Measurements from ENCODE around the gene XRCC1.
"Not testable (repeated sequence)": the region's sequence is repeated elsewhere in the genome, so short reads cannot be mapped to it uniquely, and the experiment has no call there.

XRCC1 gene

DNA sequence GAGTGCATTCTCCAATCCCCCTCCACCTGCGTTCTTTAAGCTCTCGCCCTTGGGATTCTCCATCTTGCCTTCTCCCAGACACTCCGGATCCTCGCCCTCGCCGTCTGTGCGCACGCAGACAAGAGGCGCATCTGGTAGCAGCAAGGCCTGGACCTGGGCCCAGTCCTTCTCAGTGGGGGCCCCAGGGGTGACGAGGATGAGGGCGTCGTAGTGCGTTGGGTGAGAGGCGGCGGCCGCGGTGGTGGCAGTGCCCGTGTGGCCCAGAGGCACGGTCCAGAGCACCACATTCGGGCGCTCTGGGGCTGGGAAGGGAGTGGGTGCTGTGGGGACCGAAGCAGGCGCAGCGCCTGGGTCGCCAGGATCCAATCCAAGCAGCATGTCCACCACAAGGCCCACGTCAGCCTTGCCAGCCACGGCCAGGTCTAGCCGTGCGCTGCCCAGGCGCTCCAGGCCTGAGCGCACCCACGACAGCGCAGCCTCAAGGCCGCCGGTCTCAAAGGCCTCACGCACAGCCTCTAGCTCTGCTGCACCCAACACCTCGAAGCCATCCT lies 17.5 kb upstream of the XRCC1 start:
- TF ChIP-seq, protein P1, sequence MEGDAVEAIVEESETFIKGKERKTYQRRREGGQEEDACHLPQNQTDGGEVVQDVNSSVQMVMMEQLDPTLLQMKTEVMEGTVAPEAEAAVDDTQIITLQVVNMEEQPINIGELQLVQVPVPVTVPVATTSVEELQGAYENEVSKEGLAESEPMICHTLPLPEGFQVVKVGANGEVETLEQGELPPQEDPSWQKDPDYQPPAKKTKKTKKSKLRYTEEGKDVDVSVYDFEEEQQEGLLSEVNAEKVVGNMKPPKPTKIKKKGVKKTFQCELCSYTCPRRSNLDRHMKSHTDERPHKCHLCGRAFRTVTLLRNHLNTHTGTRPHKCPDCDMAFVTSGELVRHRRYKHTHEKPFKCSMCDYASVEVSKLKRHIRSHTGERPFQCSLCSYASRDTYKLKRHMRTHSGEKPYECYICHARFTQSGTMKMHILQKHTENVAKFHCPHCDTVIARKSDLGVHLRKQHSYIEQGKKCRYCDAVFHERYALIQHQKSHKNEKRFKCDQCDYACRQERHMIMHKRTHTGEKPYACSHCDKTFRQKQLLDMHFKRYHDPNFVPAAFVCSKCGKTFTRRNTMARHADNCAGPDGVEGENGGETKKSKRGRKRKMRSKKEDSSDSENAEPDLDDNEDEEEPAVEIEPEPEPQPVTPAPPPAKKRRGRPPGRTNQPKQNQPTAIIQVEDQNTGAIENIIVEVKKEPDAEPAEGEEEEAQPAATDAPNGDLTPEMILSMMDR (IDR thresholded peaks at IDR 0.05; ENCODE audit: low read depth, low read length): no peak
- no peak for DNase-seq (ENCODE audit: extremely low read depth, low read depth)

DNA sequence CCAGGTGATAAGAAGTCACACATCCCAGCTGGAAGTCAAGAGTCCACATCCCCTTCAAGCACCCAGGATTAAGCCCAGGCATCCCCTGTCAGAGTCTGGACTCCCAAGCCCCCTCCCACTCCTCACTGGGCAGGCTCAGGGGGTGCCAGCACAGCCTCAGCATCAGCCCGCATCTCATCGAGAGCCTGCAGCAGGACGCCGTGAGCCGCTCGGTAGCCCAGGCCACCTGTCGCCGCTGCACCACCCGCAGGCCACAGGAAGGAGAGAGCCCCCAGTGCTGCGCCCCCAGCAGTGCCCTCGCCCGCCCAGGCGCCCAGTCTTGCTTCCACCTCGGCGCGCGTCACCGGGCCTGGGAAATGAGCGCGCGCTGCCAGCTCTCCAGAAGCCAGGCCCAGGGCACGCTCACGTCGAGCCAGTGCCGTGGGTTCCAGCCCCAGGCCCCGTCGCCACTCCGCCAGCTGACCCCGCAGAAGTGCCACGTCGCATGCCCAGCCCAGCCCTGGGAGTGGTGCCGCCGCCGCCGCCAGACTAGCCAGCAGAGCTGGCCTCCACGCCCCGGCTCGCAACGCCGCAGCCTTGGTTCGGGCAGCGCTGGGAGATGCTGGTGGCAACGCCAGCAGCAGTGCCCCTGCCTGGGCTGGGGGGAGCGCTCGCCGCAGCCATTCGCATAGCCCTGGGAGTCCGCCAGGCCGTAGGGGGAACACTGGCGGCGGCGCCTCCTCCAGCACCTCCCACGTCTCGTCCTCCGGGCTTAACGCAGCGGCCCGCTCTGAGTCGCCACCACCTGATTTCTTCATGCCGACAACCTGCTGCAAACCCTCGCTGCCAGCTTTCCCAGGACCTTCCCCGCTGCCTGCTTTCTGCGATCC lies 16.8 kb upstream of the XRCC1 start:
- no peak for DNase-seq (ENCODE audit: extremely low read depth, low read depth)
- TF ChIP-seq, protein P1 (IDR thresholded peaks at IDR 0.05; ENCODE audit: low read depth, low read length): no peak

DNA sequence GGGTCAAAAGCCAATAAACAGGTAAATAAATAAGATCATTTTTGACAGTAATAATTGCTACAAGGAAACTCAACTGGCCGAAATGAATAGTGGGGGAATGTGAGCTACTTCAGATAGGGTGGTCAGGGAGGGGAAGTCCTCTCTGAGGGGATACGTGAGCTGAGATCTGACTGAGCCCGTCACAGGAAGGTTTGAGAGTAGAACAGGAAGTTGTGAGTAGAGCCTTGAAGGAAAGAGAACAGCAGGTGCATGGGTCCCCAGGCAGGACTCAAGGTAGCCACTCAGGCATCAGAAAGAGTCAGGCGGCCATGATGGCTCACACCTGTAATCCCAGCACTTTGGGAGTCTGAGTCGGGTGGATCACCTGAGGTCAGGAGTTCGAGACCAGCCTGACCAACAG lies 14.4 kb upstream of the XRCC1 start:
- no peak for DNase-seq (ENCODE audit: extremely low read depth, low read depth)
- TF ChIP-seq, protein P1 (IDR thresholded peaks at IDR 0.05; ENCODE audit: low read depth, low read length): no peak

DNA sequence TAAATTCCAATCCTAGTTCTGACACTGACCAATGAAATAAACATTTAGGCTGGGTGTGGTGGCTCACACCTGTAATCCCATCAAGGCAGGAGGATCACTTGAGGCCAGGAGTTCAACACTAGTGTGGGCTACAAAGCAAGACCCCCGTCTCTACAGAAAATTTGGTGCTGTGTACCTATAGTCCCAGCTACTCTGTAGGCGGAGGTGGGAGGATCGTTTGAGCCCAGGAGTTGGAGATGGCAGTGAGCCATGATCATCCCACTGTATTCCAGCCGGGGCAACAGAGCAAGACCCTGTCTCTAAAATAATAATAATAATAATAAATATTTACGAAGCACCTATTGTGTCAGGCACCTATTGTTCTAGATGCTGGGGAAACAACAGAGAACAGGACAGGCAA lies 13.9 kb upstream of the XRCC1 start:
- no peak for DNase-seq (ENCODE audit: extremely low read depth, low read depth)
- TF ChIP-seq, protein P1 (IDR thresholded peaks at IDR 0.05; ENCODE audit: low read depth, low read length): no peak

DNA sequence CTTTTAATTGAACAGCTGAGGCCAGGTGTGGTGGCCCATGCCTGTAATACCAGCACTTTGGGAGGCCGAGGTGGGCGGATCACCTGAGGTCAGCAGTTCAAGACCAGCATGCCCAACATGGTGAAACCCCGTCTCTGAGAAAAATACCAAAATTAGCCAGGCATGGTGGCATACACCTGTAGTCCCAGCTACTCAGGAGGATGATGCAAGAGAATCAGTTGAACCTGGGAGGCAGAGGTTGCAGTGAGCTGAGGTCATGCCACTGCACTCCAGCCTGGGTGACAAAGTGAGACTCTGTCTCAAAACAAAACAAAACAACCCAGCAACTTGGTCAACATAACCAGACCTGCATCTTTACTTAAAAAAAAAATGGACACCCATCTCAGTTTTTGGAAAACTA lies 11.7 kb upstream of the XRCC1 start:
- not testable (repeated sequence) for DNase-seq (ENCODE audit: extremely low read depth, low read depth)

DNA sequence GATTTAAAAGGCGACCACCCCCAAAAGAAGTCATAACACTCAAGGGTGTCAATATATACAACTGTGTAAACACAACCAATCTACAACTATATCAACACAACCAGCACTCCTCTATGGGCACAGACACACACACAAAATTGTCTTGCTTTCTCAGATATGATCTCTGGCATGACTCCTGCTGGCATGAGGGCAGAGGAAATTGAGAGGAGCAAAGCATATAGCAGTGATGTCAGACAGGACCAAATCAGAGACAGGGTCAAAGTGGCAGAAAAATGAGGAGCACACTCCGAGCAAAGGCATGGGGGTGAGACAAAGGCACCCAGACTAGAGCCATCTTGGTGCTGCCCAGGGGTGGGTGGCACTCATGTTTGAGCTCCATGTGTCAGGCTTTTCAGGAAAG lies 11.0 kb upstream of the XRCC1 start:
- TF ChIP-seq, protein P1 (IDR thresholded peaks at IDR 0.05; ENCODE audit: low read depth, low read length): no peak
- DNase-seq (ENCODE audit: extremely low read depth, low read depth): no peak

DNA sequence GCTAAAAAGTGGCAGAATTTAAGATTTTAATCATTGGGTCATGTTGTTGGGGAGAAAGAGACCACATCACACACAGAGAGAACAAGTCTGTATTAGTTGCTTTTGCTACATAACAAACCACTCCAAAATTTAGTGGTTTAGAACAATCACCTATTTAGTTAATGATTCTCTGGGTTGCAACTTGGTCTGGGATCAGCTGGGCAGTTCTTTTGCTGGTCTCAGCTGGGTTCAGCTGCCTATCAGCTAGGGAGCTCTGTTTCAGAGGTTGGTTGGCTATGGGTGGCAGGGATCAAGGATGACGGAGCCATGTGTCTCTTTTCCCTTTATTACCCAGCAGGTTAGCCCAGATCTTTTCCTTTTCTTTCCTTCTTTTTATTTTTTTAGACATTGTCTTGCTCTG lies 9.2 kb upstream of the XRCC1 start:
- TF ChIP-seq, protein P1 (IDR thresholded peaks at IDR 0.05; ENCODE audit: low read depth, low read length): no peak
- no peak for DNase-seq (ENCODE audit: extremely low read depth, low read depth)

Data from AG09319 (cell line).